ENCODE measurements around the gene OR2T27. TPM values are rescaled to one million over a fixed set of nuclear protein-coding genes. Genes with fewer than 3 reads are reported as not detected.

The OR2T27 gene
- total RNA-seq, 4 donors from 2014 or later, result not detected

DNA sequence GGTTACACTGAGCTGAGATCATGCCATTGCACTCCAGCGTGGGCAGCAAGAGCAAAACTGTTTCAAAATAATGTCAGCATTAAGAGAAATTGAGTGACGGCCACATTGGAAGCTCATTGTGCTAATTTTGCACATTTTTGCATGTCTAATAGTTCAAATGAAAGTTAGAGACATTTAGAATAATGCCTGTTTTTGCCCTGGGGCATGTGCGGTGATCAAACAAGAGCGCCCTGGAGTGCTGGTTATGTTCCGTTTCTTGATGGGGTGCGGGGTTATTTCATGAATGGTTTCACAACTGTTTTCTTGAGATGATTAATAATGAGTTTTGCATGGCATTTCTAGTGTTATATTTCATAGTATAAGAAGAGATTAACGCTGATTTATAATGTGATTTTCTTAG is 33.6 kb downstream of the OR2T27 start:
- Histone ChIP-seq H3K9me3 (no peaks in the 10 kb centered on the region), H3K27me3 (no peaks in the 10 kb centered on the region), H3K4me1 (no peaks in the 10 kb centered on the region), H3K36me3 (no peaks in the 10 kb centered on the region), H3K27ac (no peak overlapping the region), H3K4me3 (no peak overlapping the region)
- DNase-seq, result no peak
- 52 to 54% methylated on average over 7 of the region's 7 CpGs for WGBS, 2 donors
- intact Hi-C loops (cut with DNase I), result no loop called here
- TF ChIP-seq POLR2A (IDR thresholded peaks at IDR 0.05) (no peak), CTCF (IDR thresholded peaks at IDR 0.05) (no peak)

DNA sequence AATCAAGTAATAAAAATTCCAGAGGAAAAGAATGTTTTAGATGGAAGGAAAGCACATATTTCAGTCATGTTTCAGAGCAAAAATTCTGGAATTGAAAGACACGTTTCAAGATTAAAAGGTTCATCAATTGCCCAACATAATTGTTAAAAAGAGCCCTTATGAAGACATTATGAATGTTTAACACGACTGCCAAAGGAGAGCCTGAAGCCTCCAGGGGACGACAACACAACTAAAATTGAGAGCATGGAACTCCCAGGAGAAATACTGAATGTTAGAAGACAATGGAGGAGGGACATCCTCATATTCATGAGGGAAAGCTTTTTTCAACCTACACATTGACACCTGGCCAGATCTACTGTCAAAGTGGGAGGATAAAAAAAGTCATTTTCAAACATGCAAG is 36.5 kb downstream of the OR2T27 start:
- intact Hi-C loops (cut with DNase I), result no loop called here
- H3K9me3 ChIP-seq, result no peaks in the 10 kb centered on the region
- H3K27me3 ChIP-seq, result no peaks in the 10 kb centered on the region
- H3K4me3 ChIP-seq, result no peak overlapping the region
- TF ChIP-seq CTCF (IDR thresholded peaks at IDR 0.05), result peak in 5 of 6 experiments; percentile 10 to 56 (median 55)
- TF ChIP-seq POLR2A (IDR thresholded peaks at IDR 0.05), result no peak
- DNase-seq, result no peak
- H3K36me3 ChIP-seq, result no peaks in the 10 kb centered on the region
- WGBS, 2 donors, result 1 to 2% methylated on average over 3 of the region's 3 CpGs
- no peaks in the 10 kb centered on the region for H3K4me1 ChIP-seq
- H3K27ac ChIP-seq, result no peak overlapping the region

DNA sequence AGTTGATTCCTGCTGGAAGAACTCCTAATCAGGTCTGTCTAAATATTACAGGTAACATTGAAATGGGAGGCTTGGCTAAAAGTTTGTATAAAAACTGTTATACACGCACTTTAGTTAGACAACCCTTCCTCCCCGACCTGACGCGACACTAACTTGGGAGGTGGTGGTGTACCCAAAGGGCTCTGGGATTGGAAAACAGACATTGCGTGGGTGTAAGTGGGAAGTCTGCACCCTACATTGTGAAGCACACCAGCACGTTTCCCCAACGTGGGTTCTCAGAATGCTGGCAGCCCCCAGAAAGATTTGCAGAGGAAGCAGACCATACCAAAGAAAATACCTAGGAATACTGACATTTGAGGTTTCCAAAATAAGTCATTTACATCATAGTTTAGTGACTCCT is 37.2 kb downstream of the OR2T27 start:
- Histone ChIP-seq H3K36me3 (no peaks in the 10 kb centered on the region), H3K9me3 (no peaks in the 10 kb centered on the region), H3K4me3 (no peak overlapping the region), H3K27me3 (no peaks in the 10 kb centered on the region), H3K4me1 (no peaks in the 10 kb centered on the region), H3K27ac (no peak overlapping the region)
- no peak for DNase-seq
- intact Hi-C loops (cut with DNase I), result no loop called here
- WGBS, 2 donors, result 61 to 65% methylated on average over 7 of the region's 7 CpGs
- TF ChIP-seq CTCF (IDR thresholded peaks at IDR 0.05), result no peak
- no peak for TF ChIP-seq POLR2A (IDR thresholded peaks at IDR 0.05)

DNA sequence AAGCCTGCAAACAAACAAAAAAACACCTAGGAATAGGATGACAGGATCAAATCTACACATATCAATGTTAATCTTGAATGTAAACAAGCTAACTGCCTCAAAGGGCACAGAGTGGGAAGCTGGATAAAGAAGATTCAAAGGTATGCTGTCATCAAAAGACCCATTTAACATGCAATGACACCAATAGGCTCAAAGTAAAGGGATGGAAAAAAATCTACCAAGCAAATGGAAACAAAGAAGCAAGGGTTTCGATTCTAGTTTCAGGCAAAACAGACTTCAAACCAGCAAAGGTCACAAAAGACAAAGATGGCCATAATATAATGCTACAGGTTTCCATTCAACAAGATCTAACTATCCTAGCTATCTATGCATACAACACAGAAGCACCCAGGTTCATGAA is 41.6 kb downstream of the OR2T27 start:
- TF ChIP-seq POLR2A (IDR thresholded peaks at IDR 0.05), result no peak
- no peak for TF ChIP-seq CTCF (IDR thresholded peaks at IDR 0.05)

GRCh38 chr1:248611883-248612414 is 43.4 kb downstream of the OR2T27 start:
- Histone ChIP-seq H3K4me1 (no peaks in the 10 kb centered on the region), H3K27ac (no peak overlapping the region), H3K27me3 (no peaks in the 10 kb centered on the region), H3K9me3 (no peaks in the 10 kb centered on the region), H3K36me3 (no peaks in the 10 kb centered on the region), H3K4me3 (no peak overlapping the region)
- TF ChIP-seq POLR2A (IDR thresholded peaks at IDR 0.05), result no peak
- 58 to 70% methylated on average over 2 to 3 of the region's 4 CpGs for WGBS, 2 donors
- intact Hi-C loops (cut with DNase I), result no loop called here
- DNase-seq, result no peak

More for the DNA sequence above, 41.6 kb downstream of the OR2T27 start:
- no peak for DNase-seq
- intact Hi-C loops (cut with DNase I), result no loop called here
- Histone ChIP-seq H3K27ac (no peak overlapping the region), H3K4me1 (no peaks in the 10 kb centered on the region), H3K9me3 (no peaks in the 10 kb centered on the region), H3K4me3 (no peak overlapping the region), H3K36me3 (no peaks in the 10 kb centered on the region), H3K27me3 (no peaks in the 10 kb centered on the region)
- WGBS, 2 donors, result 43 to 74% methylated on average over 1 of the region's 1 CpG

DNA sequence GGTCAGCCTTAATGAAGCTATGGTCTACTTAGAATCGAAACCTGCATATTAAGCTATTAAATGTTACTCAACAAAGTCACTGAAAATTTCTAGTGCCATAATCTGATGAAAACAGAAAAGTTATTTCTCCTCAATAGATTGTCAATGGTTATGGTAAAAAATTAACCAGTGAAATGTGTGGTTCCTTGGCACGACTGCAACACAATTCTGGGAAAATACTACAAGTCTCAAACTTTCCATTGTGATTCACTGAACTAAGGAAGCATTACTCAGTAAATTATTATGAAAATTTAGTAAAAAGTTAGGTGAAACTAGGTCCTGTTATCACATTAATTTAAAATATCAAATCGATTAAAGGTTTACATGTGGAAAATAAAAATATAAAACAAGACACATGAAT is 45.0 kb downstream of the OR2T27 start:
- H3K27ac ChIP-seq, result no peak overlapping the region

More for the DNA sequence above, 45.0 kb downstream of the OR2T27 start:
- H3K36me3 ChIP-seq, result no peaks in the 10 kb centered on the region
- WGBS, 2 donors, result 38 to 46% methylated on average over 3 of the region's 3 CpGs
- no peaks in the 10 kb centered on the region for H3K9me3 ChIP-seq
- DNase-seq, result no peak
- H3K4me1 ChIP-seq, result no peaks in the 10 kb centered on the region
- H3K27me3 ChIP-seq, result no peaks in the 10 kb centered on the region
- H3K4me3 ChIP-seq, result no peak overlapping the region
- intact Hi-C loops (cut with DNase I), result no loop called here
- TF ChIP-seq CTCF (IDR thresholded peaks at IDR 0.05) (no peak), POLR2A (IDR thresholded peaks at IDR 0.05) (no peak)
